Measurements from ENCODE around the gene FIBCD1.

FIBCD1 gene

DNA sequence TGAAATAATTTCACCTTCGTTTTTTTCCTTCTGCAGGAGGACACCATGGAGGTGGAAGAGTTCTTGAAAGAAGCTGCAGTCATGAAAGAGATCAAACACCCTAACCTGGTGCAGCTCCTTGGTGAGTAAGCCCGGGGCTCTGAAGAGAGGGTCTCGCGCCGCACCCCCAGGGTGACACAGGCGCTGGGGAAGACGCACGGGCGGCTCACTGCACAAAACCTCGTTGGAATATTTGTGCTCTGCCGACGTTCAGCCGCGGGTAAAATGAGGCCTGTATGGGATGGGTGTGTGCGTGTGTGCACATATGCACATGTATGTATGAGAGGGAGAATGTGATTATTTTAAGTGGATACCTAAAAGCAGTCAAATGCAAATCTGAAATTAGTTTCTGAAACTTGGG, 67.0 kb downstream of the FIBCD1 start:
- ChIA-PET POLR2A (no interaction called here), CTCF (no interaction called here)
- TF ChIP-seq FOXM1 (IDR thresholded peaks at IDR 0.05; ENCODE audit: borderline replicate concordance) (no peak), ARNT (IDR thresholded peaks at IDR 0.05) (no peak), SP1 (IDR thresholded peaks at IDR 0.05) (no peak)
- DNase-seq (ENCODE audit: extremely low spot score): no peak

GRCh38 chr9:130871395-130872062, 67.5 kb downstream of the FIBCD1 start:
- ChIA-PET POLR2A (no interaction called here), CTCF (no interaction called here)
- no peak for DNase-seq (ENCODE audit: extremely low spot score)
- TF ChIP-seq ARNT (IDR thresholded peaks at IDR 0.05) (no peak), NFRKB (IDR thresholded peaks at IDR 0.05) (no peak), TARDBP (IDR thresholded peaks at IDR 0.05) (no peak), ELF4 (IDR thresholded peaks at IDR 0.05) (no peak), SUZ12 (IDR thresholded peaks at IDR 0.05) (no peak), HDGF (IDR thresholded peaks at IDR 0.05; ENCODE audit: borderline replicate concordance) (no peak), BHLHE40 (IDR thresholded peaks at IDR 0.05; ENCODE audit: borderline replicate concordance) (no peak), L3MBTL2 (conservative IDR thresholded peaks at IDR 0.05) (no peak), LEF1 (IDR thresholded peaks at IDR 0.05; ENCODE audit: borderline replicate concordance) (no peak), FOXK2 (IDR thresholded peaks at IDR 0.05) (no peak), FOXM1 (IDR thresholded peaks at IDR 0.05; ENCODE audit: borderline replicate concordance) (no peak), PKNOX1 (IDR thresholded peaks at IDR 0.05) (no peak), FOXA1 (IDR thresholded peaks at IDR 0.05) (no peak), SP1 (IDR thresholded peaks at IDR 0.05) (no peak)

DNA sequence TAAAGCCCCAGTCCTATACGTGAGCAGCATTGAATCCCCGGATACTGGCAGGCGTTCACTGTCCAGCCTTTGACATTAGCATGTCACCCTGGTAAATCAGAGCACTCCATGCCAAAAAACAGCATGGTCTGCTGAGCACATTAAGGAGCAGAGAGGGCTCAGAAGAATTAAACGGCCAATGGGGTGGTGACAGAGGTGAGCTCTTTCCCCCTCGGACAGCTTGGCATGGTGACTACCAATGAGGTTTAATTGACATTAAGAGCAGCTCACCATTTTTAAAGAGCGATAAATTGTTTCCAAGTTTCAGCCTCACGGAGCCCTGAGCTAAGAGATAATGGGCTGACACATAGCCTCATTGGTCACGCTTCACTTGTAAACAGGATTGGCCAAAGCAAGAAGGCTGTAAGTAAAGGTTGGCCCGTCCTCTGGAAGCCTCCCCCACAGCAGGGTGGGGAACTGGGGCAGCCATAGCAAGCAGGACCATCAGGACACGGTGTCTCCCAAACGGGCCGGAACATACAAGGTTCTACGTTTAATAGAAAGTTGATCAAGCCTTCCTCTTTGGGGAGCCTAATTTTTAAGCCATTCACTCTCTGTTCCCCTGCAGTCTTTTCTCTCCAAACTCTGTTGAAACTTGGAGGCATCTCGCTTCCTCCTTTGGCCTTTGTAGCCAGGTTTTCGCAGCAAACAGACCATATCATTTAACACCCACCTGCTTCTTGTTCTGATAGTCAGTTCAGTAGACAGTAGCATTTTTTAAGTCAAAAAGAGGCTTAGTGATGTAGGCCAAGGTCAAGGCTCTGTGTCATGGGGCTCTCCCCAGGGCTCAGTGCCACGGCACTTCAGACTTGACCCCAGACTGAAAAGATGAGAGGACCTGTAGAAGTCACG, 68.3 kb downstream of the FIBCD1 start:
- TF ChIP-seq ELF4 (IDR thresholded peaks at IDR 0.05) (no peak), LEF1 (IDR thresholded peaks at IDR 0.05; ENCODE audit: borderline replicate concordance) (no peak), CTBP1 (IDR thresholded peaks at IDR 0.05; ENCODE audit: borderline replicate concordance) (no peak), FOXA1 (IDR thresholded peaks at IDR 0.05) (no peak), HDGF (IDR thresholded peaks at IDR 0.05; ENCODE audit: borderline replicate concordance) (no peak), PKNOX1 (IDR thresholded peaks at IDR 0.05) (no peak)
- ChIA-PET CTCF (interaction anchor here (0.7 to 1.4 kb wide), 8 partner anchors 10 to 171 kb away, joined by 3 to 5 read pairs (median 4); partner anchors contain the start of gene LAMC3), POLR2A (no interaction called here)
- no peak for DNase-seq (ENCODE audit: extremely low spot score)

DNA sequence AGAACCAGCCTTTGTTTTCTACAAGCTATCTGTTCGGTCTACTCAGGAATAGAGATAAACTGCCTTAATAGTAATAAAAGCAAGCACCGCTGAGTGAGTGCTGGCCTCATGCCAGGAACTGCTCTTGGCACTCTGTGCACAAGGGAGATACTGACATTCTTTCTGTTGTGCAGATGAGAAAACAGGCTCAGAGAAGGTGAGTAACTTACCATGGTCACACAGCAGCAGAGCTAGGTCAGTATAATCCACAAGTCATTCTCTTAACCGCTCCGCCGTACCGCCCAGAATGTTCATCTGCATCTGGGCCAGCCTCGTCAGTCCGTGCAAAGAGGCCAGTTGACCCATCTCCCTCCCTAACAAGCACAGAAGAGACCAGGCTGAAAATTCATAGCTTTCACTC, 69.8 kb downstream of the FIBCD1 start:
- TF ChIP-seq BHLHE40 (IDR thresholded peaks at IDR 0.05; ENCODE audit: borderline replicate concordance) (no peak), FOXA1 (IDR thresholded peaks at IDR 0.05) (no peak), NFRKB (IDR thresholded peaks at IDR 0.05) (no peak), SUZ12 (IDR thresholded peaks at IDR 0.05) (no peak), ELF4 (IDR thresholded peaks at IDR 0.05) (no peak), CTBP1 (IDR thresholded peaks at IDR 0.05; ENCODE audit: borderline replicate concordance) (no peak), FOXM1 (IDR thresholded peaks at IDR 0.05; ENCODE audit: borderline replicate concordance) (no peak), HDGF (IDR thresholded peaks at IDR 0.05; ENCODE audit: borderline replicate concordance) (no peak), FOXK2 (IDR thresholded peaks at IDR 0.05) (no peak), LEF1 (IDR thresholded peaks at IDR 0.05; ENCODE audit: borderline replicate concordance) (no peak), PKNOX1 (IDR thresholded peaks at IDR 0.05) (no peak), ZNF384 (IDR thresholded peaks at IDR 0.05) (no peak), L3MBTL2 (conservative IDR thresholded peaks at IDR 0.05) (no peak), SP1 (IDR thresholded peaks at IDR 0.05) (no peak), ARNT (IDR thresholded peaks at IDR 0.05) (no peak)
- POLR2A ChIA-PET: no interaction called here
- CTCF ChIA-PET: interaction anchor here (0.9 to 1.6 kb wide), 5 partner anchors 57 to 139 kb away, joined by 3 to 6 read pairs (median 4); partner anchors contain the start of gene LAMC3
- DNase-seq (ENCODE audit: extremely low spot score): no peak

- TF ChIP-seq FOXM1 (IDR thresholded peaks at IDR 0.05; ENCODE audit: borderline replicate concordance) (no peak), SP1 (IDR thresholded peaks at IDR 0.05) (no peak), PKNOX1 (IDR thresholded peaks at IDR 0.05) (no peak), LEF1 (IDR thresholded peaks at IDR 0.05; ENCODE audit: borderline replicate concordance) (no peak), ZNF384 (IDR thresholded peaks at IDR 0.05) (no peak), BHLHE40 (IDR thresholded peaks at IDR 0.05; ENCODE audit: borderline replicate concordance) (no peak), SUZ12 (IDR thresholded peaks at IDR 0.05) (no peak), HDGF (IDR thresholded peaks at IDR 0.05; ENCODE audit: borderline replicate concordance) (no peak), TARDBP (IDR thresholded peaks at IDR 0.05) (no peak), ELF4 (IDR thresholded peaks at IDR 0.05) (no peak), CTBP1 (IDR thresholded peaks at IDR 0.05; ENCODE audit: borderline replicate concordance) (no peak)
- ChIA-PET POLR2A (no interaction called here), CTCF (interaction anchor here (0.7 kb wide), 1 partner anchor 442 kb away, joined by 3 read pairs; no protein-coding TSS in a partner anchor)
- DNase-seq (ENCODE audit: extremely low spot score): no peak
Measured at GRCh38 chr9:130868230-130868629, 70.8 kb downstream of the FIBCD1 start.
